ENCODE measurements around the gene ALG2.

DNA sequence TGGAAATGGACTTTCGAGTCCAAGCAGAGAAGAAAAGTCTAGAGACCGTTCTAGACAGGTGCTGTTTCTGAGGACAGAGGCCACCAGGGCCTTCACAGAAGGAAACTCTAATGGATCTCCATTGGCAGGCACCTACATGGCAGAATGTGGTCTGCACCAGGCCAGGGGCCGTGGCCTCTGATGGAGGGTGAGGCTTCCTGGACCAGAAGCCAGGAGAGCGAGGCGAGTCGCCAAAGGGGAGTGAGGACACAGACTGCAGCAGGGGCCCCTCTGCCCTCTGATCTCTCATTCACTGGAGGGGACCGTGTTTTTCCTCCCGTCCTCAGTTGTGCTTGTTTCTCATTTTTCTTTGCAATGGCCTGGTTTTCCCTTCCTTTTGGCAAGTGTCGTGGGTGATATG lies 41.1 kb downstream of the ALG2 start:
- TF ChIP-seq ZNF660 (tag by site-specific recombination; IDR thresholded peaks at IDR 0.05) = no peak
- TF ChIP-seq, protein P1, sequence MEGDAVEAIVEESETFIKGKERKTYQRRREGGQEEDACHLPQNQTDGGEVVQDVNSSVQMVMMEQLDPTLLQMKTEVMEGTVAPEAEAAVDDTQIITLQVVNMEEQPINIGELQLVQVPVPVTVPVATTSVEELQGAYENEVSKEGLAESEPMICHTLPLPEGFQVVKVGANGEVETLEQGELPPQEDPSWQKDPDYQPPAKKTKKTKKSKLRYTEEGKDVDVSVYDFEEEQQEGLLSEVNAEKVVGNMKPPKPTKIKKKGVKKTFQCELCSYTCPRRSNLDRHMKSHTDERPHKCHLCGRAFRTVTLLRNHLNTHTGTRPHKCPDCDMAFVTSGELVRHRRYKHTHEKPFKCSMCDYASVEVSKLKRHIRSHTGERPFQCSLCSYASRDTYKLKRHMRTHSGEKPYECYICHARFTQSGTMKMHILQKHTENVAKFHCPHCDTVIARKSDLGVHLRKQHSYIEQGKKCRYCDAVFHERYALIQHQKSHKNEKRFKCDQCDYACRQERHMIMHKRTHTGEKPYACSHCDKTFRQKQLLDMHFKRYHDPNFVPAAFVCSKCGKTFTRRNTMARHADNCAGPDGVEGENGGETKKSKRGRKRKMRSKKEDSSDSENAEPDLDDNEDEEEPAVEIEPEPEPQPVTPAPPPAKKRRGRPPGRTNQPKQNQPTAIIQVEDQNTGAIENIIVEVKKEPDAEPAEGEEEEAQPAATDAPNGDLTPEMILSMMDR (tag by site-specific recombination; IDR thresholded peaks at IDR 0.05) = no peak
- TF ChIP-seq, protein P2, sequence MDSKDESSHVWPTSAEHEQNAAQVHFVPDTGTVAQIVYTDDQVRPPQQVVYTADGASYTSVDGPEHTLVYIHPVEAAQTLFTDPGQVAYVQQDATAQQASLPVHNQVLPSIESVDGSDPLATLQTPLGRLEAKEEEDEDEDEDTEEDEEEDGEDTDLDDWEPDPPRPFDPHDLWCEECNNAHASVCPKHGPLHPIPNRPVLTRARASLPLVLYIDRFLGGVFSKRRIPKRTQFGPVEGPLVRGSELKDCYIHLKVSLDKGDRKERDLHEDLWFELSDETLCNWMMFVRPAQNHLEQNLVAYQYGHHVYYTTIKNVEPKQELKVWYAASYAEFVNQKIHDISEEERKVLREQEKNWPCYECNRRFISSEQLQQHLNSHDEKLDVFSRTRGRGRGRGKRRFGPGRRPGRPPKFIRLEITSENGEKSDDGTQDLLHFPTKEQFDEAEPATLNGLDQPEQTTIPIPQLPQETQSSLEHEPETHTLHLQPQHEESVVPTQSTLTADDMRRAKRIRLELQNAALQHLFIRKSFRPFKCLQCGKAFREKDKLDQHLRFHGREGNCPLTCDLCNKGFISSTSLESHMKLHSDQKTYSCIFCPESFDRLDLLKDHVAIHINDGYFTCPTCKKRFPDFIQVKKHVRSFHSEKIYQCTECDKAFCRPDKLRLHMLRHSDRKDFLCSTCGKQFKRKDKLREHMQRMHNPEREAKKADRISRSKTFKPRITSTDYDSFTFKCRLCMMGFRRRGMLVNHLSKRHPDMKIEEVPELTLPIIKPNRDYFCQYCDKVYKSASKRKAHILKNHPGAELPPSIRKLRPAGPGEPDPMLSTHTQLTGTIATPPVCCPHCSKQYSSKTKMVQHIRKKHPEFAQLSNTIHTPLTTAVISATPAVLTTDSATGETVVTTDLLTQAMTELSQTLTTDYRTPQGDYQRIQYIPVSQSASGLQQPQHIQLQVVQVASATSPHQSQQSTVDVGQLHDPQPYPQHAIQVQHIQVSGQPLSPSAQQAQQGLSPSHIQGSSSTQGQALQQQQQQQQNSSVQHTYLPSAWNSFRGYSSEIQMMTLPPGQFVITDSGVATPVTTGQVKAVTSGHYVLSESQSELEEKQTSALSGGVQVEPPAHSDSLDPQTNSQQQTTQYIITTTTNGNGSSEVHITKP (tag by site-specific recombination; IDR thresholded peaks at IDR 0.05) = no peak
- no peak for TF ChIP-seq ZSCAN30 (tag by site-specific recombination; IDR thresholded peaks at IDR 0.05)
- TF ChIP-seq ZNF785 (tag by site-specific recombination; IDR thresholded peaks at IDR 0.05) = no peak
- TF ChIP-seq ZNF777 (tag by site-specific recombination; IDR thresholded peaks at IDR 0.05; ENCODE audit: borderline replicate concordance) = no peak
- TF ChIP-seq, protein P3, sequence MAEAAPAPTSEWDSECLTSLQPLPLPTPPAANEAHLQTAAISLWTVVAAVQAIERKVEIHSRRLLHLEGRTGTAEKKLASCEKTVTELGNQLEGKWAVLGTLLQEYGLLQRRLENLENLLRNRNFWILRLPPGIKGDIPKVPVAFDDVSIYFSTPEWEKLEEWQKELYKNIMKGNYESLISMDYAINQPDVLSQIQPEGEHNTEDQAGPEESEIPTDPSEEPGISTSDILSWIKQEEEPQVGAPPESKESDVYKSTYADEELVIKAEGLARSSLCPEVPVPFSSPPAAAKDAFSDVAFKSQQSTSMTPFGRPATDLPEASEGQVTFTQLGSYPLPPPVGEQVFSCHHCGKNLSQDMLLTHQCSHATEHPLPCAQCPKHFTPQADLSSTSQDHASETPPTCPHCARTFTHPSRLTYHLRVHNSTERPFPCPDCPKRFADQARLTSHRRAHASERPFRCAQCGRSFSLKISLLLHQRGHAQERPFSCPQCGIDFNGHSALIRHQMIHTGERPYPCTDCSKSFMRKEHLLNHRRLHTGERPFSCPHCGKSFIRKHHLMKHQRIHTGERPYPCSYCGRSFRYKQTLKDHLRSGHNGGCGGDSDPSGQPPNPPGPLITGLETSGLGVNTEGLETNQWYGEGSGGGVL (tag by site-specific recombination; IDR thresholded peaks at IDR 0.05) = no peak
- TF ChIP-seq ZNF394 (tag by site-specific recombination; IDR thresholded peaks at IDR 0.05; ENCODE audit: borderline replicate concordance) = no peak
